Osteoblast (primary cell): ENCODE results near the gene VTI1A. TPM values are rescaled to one million over a fixed set of nuclear protein-coding genes. Genes with fewer than 3 reads are reported as not detected.

Experiments used
- DNase-seq: peaks from one replicate; pipeline ENCODE4 v3.0.0; 2011; ENCODE audit warnings: low spot score, mixed read lengths; ENCODE audit not compliant: insufficient read length; ENCODE audit errors: missing footprints
- H2AFZ ChIP-seq: 2 replicates; pipeline ENCODE4 v1.6.0; 2011; ENCODE audit warnings: mild to moderate bottlenecking, low read length
- H3K27ac ChIP-seq: 2 replicates; pipeline ENCODE4 v1.5.1; 2011; ENCODE audit warnings: mild to moderate bottlenecking, low read depth, low read length, moderate library complexity
- H3K27me3 ChIP-seq: 2 replicates; pipeline ENCODE4 v1.6.0; 2012; ENCODE audit warnings: mild to moderate bottlenecking, control low read depth, inconsistent platforms, low read length, moderate library complexity; ENCODE audit not compliant: insufficient read depth
- H3K36me3 ChIP-seq: 2 replicates; pipeline ENCODE4 v1.5.1; 2011; ENCODE audit warnings: mild to moderate bottlenecking, low read length, control low read depth, moderate library complexity; ENCODE audit not compliant: insufficient read depth
- H3K4me1 ChIP-seq: 2 replicates; pipeline ENCODE4 v1.5.1; 2011; ENCODE audit warnings: mild to moderate bottlenecking, low read length, control low read depth, moderate library complexity; ENCODE audit not compliant: insufficient read depth
- H3K4me2 ChIP-seq: 2 replicates; pipeline ENCODE4 v1.6.0; 2011; ENCODE audit warnings: mild to moderate bottlenecking, low read length; ENCODE audit not compliant: insufficient read depth
- H3K4me3 ChIP-seq: fragments of 200-600 bp; sonication (generic); 3 replicates; pipeline ENCODE4 v1.5.1; 2012; ENCODE audit warnings: mild to moderate bottlenecking, low read length, inconsistent platforms; ENCODE audit not compliant: insufficient read depth
- H3K79me2 ChIP-seq: 2 replicates; pipeline ENCODE4 v1.6.0; 2012; ENCODE audit warnings: mild to moderate bottlenecking, low read length, control low read depth, inconsistent platforms; ENCODE audit not compliant: insufficient read depth
- H3K9me3 ChIP-seq: 2 replicates; pipeline ENCODE4 v1.5.1; 2011; ENCODE audit warnings: low read depth, low read length, control low read depth
- H4K20me1 ChIP-seq: 2 replicates; pipeline ENCODE4 v1.6.0; 2012; ENCODE audit warnings: mild to moderate bottlenecking, low read length, control low read depth; ENCODE audit not compliant: insufficient read depth
- total RNA-seq: library from RNA; depleted of rRNA; stranded (reverse); fragments of >200 nt; gene quantifications from 2 replicates; pipeline ENCODE4 v1.2.3, GENCODE V29; 2012
- TF ChIP-seq, protein P1 (sequence below): IDR thresholded peaks from 2 replicates; pipeline ENCODE4 v1.5.1; 2011; ENCODE audit warnings: mild to moderate bottlenecking, low read depth, low read length, moderate library complexity; ENCODE audit errors: extremely low read depth

VTI1A gene
- total RNA-seq, 1 donor = 34.7 TPM

DNA sequence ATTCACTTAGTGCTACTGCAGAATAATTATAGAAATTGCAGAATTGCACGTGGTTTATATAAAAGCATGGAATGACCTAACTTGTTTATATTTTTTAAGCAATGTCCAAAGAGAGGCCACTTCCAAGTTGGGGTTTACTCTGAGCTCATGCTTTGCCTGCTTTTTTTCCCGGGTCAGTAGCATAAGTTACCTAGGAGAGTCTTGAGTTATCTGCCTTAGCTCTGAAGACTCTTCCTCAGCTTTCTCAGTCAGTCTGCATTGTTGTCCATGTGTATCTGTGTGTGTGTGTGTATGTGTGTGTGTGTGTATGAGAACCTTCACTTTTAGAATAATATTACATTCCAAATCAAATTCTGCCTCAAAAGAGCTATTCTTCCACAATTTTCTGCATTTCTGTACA lies 263.5 kb downstream of the VTI1A start:
- TF ChIP-seq, protein P1, sequence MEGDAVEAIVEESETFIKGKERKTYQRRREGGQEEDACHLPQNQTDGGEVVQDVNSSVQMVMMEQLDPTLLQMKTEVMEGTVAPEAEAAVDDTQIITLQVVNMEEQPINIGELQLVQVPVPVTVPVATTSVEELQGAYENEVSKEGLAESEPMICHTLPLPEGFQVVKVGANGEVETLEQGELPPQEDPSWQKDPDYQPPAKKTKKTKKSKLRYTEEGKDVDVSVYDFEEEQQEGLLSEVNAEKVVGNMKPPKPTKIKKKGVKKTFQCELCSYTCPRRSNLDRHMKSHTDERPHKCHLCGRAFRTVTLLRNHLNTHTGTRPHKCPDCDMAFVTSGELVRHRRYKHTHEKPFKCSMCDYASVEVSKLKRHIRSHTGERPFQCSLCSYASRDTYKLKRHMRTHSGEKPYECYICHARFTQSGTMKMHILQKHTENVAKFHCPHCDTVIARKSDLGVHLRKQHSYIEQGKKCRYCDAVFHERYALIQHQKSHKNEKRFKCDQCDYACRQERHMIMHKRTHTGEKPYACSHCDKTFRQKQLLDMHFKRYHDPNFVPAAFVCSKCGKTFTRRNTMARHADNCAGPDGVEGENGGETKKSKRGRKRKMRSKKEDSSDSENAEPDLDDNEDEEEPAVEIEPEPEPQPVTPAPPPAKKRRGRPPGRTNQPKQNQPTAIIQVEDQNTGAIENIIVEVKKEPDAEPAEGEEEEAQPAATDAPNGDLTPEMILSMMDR = no peak
- no peak for DNase-seq
- Histone ChIP-seq H3K27ac (no peak overlapping the region), H4K20me1 (peaks cover 4% of the 10 kb centered on the region), H3K79me2 (no peaks in the 10 kb centered on the region), H3K27me3 (no peaks in the 10 kb centered on the region), H3K9me3 (no peaks in the 10 kb centered on the region), H3K4me2 (no peak overlapping the region), H3K4me3 (no peak overlapping the region), H3K36me3 (no peaks in the 10 kb centered on the region), H3K4me1 (peaks cover 8% of the 10 kb centered on the region), H2AFZ (no peak overlapping the region)

DNA sequence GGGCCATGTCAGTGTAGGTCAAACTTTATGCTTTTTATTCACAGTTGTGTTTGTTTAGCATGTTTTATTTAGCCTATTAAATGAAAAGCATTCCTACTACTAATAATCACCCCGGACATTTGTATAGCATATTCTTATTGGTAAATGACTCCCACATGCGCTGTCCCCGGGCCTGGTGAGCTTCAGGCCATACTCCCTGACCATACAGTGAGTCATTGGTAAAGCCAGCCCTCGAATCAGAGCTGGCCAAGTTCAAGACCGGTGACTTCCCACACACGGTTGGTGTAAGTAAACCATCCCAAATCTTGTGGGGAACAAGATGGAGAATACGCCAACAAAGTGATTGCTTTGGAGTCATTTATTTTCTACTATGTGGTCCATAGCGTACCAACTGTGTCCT lies 264.4 kb downstream of the VTI1A start:
- H3K4me2 ChIP-seq = peak overlapping the region; percentile 44
- no peak overlapping the region for H2AFZ ChIP-seq
- no peaks in the 10 kb centered on the region for H3K36me3 ChIP-seq
- H3K4me3 ChIP-seq = no peak overlapping the region
- H3K4me1 ChIP-seq = peaks cover 8% of the 10 kb centered on the region
- TF ChIP-seq, protein P1 = no peak
- no peaks in the 10 kb centered on the region for H3K27me3 ChIP-seq
- no peaks in the 10 kb centered on the region for H3K79me2 ChIP-seq
- H4K20me1 ChIP-seq = peaks cover 4% of the 10 kb centered on the region
- no peaks in the 10 kb centered on the region for H3K9me3 ChIP-seq
- no peak overlapping the region for H3K27ac ChIP-seq
- DNase-seq = peak; percentile 92

DNA sequence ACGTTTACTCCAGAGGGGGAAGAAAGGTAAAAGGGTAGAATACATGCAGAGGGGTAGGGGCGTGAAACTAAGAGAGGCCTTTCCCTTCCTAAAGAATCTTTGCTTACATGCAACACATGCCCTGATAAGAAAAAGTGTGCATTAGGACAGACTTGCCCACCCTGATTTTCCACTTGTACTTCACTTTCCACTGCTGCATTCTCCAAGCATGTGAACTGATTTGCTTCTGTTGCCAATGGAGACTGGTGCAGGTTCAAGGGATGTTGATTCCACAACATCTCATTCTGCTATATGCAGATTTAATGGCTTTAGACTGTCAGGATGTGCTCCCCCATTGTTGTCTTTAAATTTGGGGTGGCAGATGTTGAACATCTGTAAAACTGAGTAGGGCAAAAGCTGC lies 265.5 kb downstream of the VTI1A start:
- Histone ChIP-seq H3K27ac (no peak overlapping the region), H3K4me2 (no peak overlapping the region), H3K4me3 (no peak overlapping the region), H4K20me1 (peaks cover 8% of the 10 kb centered on the region), H3K9me3 (no peaks in the 10 kb centered on the region), H3K4me1 (peaks cover 8% of the 10 kb centered on the region), H3K79me2 (no peaks in the 10 kb centered on the region), H2AFZ (no peak overlapping the region), H3K36me3 (no peaks in the 10 kb centered on the region), H3K27me3 (no peaks in the 10 kb centered on the region)
- TF ChIP-seq, protein P1 = no peak
- DNase-seq = no peak

DNA sequence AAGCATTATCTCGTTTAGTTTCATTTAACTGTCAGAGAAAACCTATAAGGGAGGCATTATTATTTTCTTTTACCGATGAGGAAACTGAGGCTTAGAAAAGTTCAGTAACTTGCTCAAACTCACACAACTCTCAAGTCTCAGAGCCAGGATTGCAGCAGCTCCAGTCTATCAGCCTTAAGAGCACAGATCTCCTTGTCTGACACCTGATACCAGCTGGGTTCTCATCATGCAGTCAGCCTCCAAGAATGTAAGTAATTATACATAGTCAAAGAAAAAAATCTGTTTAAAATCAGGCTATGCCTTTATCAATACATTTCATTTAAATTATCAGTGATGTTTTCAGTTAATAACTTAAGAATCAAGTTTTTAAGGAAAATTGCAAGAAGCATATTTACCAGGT lies 266.4 kb downstream of the VTI1A start:
- Histone ChIP-seq H3K79me2 (no peaks in the 10 kb centered on the region), H3K4me2 (no peak overlapping the region), H3K4me1 (peaks cover 8% of the 10 kb centered on the region), H2AFZ (no peak overlapping the region), H3K36me3 (no peaks in the 10 kb centered on the region), H3K9me3 (no peaks in the 10 kb centered on the region), H3K27me3 (peaks cover 5% of the 10 kb centered on the region), H3K4me3 (no peak overlapping the region), H3K27ac (no peak overlapping the region), H4K20me1 (peaks cover 8% of the 10 kb centered on the region)
- no peak for DNase-seq
- TF ChIP-seq, protein P1 = no peak
